Activated T-cell treated with anti-CD3 and anti-CD28 coated beads, Interleukin-2, amount 50 U/mL, for 48 hours (primary cell): ENCODE results near the gene OTUD1.
"Not testable (repeated sequence)": the region's sequence is repeated elsewhere in the genome, so short reads cannot be mapped to it uniquely, and the experiment has no call there.

ENCODE experiments used
- DNase-seq, 2 experiments: peaks; one replicate each; pipeline ENCODE4 v3.0.0-alpha.2; 2020

OTUD1 gene, protein sequence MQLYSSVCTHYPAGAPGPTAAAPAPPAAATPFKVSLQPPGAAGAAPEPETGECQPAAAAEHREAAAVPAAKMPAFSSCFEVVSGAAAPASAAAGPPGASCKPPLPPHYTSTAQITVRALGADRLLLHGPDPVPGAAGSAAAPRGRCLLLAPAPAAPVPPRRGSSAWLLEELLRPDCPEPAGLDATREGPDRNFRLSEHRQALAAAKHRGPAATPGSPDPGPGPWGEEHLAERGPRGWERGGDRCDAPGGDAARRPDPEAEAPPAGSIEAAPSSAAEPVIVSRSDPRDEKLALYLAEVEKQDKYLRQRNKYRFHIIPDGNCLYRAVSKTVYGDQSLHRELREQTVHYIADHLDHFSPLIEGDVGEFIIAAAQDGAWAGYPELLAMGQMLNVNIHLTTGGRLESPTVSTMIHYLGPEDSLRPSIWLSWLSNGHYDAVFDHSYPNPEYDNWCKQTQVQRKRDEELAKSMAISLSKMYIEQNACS

DNA sequence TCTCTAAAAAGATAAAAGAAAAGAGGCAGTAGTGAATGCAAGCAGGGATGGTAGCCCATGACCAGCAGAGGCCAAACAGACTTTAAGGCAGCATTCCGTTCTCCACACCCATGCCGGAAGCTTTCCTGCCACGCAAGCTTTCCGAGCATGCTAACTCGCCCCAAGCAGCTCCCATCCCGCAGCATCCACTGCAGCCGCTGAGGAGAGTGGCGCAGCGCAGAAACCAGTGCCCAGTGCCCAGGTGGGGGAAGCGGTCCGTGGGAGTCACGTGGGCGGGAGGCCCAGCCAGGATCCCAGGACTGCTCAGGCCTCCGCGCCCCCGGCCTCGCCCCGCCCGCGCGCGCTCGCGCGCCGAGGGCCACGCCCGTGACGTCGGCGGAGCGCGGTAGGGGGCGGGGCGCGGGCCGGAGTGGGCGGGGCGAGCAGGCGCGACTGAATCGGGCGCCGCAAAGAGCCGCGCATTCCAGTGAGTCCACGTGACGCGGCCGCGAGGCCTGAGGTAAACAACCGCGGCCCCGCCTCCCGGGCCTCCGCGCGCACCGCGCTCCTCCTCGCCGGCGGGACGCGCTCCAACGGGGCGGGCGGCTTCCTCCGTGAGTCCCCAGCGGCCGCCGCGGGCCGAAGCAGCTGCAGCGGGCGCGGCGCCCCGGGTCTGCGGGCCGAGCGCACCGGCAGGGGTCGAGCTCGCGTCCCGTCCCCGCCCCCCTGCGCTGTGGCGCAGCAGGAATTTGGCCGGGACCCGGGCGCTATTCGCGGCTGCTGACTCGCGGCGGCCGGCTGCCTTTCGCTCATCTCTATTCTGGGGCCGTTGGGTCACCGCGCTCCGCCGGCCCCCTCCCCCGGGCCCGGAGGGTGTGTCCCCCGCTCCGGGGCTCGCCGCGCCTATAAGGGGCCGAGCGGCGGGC is at the start of gene OTUD1:
Gene OTUD1 (plus strand): TSS at position 529 of the 905 bp plus-strand sequence. CDS start 383 bp downstream, outside the sequence.
- DNase-seq: peak; percentile 93 to 94

DNA sequence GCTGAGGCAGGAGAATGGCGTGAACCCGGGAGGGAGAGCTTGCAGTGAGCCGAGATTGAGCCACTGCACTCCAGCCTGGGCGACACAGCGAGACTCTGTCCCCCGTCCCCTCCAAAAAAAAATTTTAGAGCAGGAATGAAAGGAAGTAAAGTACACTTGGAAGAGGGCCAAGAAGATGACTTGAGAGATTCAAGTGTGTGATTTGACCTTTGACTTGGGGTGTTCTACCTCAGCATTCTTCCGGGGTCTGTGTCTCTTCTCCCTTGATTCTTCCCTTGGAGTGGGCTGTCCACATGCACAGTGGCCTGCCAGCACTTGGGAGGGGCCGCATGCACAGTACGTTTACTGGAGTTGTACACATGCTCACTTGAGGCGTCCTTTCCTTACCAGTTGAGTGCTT is 48.5 kb upstream of the OTUD1 start:
- DNase-seq: not testable (repeated sequence)

DNA sequence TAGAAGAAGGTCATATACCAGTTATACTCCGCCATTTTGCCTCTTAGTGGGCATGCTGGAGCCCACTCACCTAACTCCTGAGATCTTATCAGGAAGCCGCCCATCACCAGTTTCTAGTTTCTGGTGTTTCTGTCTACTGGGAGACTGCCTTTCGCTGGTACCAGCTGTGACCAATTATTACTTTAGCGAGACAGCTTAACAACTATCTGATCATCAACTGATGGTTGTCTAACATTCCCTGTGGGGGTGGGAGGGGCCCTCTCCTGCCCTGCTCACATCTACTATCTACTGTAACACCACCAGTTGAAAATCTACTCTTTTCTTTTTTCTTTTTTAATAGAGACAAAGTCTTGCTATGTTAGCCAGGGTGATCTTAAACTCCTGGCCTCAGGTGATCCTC is 48.1 kb upstream of the OTUD1 start:
- no peak for DNase-seq

DNA sequence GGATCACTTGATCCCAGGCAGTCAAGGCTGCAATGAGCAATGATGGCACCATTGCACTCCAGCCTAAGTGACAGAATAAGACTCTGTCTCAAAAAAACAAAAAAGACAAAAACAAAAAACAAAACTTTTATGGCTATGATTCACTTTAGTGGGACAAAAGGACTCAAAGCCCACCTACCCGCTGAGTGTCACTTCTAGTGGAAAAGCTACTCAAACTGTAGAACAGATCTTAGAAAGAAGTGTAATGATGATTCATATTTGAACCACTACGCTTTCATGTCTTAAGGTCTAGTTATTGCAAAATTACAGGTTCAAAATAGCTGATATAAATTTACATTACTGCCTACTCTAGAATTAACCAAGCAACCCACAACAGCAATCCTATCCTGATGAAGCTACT is 47.1 kb upstream of the OTUD1 start:
- peak; percentile 26 to 32 for DNase-seq

DNA sequence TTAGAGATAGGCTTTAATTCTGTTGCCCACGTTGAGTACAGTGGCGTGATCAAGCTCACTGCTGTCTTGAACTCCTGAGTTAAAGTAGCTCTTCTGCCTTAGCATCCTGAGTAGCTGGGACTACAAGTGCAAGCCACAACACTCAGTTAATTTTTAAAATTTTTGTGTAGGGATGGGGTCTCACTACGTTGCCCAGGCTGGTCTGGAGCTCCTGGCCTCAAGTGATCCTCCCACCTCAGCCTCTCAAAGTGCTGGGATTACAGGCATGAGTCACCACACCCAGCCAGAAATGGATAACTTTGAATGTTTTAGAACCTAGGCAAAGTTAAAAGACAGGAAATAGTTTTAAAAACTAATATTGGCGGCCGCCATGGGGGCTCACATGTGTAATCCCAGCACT is 43.9 kb upstream of the OTUD1 start:
- no peak for DNase-seq

DNA sequence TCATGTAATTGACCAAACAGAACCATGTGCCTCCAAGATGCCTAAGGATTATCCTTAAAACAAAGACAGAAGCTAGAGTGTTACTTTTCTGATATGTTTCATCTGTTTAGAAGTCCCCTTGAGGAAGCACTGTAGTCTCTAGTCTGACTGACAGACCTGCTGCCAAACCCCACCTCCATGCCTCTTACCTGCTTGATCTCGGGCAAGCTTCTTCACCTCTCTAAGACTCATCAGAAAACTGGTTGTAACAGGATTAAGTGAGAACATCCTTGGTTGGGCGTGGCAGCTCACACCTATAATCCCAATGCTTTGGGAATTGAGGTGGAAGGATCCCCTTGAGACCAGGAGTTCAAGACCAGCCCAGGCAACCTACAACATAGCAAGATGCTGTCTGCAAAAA is 42.2 kb upstream of the OTUD1 start:
- no peak for DNase-seq

DNA sequence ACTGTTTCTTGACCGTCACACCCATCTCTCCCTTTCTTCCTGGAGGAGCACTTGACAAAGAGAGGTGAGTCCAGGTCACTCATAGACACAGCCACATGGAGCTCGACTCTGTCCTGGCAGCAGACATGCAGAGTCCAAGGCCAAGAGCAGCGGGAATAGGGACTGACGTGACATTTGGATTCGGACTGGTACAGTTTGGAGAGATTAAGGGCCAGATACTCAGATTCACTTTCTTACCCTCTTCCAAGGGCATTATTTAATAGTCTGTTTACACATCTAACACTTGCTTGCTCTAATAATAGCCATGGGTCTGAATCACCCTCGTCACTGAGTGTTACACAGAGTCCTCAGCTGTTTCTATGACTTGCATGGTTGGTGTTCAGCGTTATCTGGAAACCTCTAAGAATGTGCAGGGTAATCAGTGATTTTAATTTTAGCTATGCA is 39.2 kb upstream of the OTUD1 start:
- DNase-seq: no peak

DNA sequence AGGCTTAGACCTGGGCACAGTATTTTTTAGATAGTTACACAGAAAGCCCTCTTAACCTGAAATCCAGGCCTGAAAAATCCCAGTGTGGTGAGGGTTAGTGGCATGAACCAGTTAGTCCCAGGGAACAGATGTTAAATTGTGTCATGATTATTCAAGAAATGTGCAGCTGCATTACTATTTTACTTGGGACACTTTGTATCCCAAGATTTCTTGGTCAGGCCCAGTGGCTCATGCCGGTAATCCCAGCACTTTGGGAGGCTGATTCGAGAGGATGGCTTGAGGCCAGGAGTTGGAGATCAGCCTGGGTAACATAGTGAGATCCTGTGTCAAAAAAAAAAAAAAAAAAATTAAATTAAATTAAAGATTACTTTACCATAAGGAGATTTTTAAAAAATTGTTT is 36.0 kb upstream of the OTUD1 start:
- no peak for DNase-seq

DNA sequence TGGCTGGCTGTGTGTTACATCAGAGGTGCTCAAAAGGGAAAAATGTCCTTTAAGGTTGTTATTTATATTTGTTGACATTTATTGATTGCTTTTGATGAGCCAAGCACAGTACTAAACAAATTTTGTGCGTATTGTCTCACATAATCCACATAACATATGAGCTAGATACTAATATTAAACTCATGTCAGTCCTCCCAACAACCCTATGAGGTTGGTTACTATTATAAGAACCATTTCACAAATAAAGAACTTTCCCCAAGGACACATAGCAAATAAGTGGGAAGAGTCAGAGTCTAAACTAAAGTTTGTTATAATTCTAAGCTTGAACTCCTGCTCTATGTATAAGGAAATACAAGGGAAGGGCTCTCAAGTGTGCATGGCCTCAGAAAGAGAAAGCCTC is 35.6 kb upstream of the OTUD1 start:
- no peak for DNase-seq

DNA sequence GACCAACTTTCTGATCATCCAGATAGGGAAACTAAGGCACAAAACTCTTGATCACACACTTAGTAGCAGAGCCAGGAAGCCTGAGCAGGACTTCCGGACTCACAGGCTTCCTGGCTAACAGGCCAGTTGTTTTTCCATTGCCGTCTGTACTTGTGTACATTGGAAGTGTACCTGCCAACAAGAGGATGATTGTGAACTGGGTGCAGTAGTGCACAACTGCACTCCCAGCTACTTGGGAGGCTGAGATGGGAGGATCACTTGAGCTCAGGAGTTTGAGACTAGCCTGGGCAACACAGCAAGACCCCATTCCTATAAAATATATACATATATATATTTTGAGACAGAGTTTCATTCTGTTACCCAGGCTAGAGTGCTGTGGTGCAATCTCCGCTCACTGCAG is 35.2 kb upstream of the OTUD1 start:
- no peak for DNase-seq

DNA sequence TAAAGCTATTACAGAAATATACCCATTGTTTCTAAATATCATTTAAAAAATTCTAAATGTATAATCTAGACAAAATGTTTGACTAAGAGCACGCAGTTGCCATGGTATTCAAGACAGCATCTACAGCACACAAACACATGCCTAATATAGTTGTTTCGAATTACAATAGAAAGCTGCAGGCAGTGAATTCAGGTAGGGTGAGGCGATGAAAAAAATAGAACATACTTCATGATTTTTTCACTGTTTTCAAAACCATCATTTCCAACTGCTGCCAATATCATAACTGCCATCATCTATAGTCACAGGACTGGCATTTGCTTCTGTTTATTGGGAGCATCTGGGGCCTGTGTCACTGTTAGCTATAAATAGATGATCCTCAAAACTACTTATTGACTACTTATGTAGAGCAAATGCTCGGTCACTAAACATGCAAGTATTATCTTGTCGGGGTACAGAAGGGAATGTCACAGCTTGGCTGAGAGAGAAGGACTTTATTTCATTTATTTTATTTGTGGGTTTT is 34.4 kb upstream of the OTUD1 start:
- DNase-seq: no peak

DNA sequence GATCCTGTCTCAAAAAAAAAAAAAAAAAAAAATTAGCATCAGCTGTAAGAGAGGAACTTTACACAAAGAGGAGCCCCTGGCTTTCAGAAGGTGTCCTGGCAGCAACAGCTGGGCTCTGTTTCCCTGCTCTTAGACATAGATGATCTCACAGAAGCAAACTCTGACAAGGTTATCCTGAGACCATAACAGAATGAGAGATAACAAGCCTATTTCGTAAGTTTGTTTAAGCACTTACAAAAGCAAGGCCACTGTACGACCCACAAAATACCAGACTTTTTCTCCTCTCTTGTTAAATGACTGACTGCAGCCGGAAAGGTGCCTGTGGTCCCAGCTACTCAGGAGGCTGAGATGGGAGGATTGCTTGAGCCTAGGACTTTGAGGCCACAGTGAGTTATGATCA is 33.3 kb upstream of the OTUD1 start:
- no peak for DNase-seq

DNA sequence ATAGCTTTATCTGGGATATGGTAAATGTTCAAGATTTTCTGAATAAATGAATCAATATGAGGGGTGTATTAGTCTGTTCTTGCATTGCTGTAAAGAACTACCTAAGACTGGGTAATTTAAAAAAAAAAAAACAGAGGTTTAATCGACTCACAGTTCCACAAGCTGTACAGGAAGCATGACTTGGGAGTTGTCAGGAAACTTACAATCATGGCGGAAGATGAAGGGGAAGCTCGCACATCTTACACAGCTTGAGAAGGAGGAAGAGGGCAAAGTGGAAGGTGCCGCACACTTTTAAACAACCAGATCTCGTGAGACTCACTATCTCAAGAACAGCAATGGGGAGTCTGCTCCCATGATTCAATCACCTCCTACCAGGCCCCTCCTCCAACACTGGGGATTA is 32.5 kb upstream of the OTUD1 start:
- DNase-seq: no peak

DNA sequence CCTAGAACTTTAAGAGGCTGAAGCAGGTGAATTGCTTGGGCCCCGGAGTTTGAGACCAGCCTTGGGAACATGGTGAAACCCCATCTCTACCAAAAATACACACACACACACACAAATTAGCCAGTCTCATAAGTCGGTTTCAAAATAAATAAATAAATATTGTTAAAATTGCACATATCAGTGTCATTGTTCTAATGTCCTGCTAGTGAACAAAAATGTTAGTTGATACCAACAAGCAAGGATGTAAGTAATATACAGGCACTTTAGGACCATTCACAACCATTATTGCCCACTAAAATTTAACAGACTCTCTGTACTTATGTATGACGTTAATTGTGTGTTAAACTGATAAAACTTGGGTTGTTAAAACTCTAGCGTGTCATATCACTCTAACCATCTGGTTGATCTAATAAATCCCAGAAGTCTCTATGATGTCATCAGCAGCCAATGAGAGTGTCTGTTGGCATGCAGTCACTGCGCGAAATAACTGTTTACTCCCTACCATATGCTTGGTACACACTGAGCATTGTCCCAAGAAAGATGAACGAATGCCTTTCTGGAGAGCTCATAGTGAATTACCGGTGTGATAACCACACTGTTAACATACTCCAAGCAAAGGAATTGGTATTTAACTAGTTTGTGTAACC is 30.4 kb upstream of the OTUD1 start:
- no peak for DNase-seq

DNA sequence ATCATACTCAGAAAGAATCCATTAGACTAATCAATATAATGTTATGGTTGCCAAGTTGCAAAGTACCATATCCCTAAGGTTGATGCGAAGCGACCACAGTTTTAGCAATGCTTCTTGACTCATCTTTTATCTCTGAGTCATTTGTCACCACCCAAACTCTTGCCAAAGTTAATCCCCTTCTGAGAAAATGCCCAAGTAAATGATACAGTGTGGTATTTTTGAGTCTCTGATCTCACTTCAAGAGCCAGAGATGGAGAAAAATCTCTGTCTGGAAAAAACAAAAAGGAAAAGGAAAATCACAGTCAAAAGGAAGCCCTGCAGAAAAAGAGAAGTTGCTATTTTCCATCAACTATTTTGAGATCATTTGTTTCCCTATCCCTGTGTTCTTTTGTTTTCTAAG is 26.7 kb upstream of the OTUD1 start:
- DNase-seq: no peak

DNA sequence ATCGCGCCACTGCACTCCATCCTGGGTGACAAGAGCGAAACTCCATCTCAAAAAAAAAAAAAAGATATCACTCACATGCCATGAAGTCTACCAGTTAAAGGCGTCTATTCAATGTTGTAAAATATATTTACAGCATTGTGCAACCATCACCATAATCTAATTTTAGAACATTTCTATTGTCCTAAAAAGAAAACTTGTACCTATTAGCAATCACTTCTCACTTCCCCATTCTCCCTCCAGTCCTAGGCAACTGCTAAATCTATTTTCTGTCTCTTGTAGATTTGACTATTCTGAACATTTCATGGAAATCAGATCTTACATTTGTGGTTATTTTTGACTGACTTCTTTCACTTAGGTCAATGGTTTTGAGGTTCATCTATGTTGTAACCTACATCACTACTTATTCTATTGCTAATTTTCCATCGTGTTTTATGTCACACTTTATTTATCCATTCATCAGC is 25.2 kb upstream of the OTUD1 start:
- DNase-seq: no peak

DNA sequence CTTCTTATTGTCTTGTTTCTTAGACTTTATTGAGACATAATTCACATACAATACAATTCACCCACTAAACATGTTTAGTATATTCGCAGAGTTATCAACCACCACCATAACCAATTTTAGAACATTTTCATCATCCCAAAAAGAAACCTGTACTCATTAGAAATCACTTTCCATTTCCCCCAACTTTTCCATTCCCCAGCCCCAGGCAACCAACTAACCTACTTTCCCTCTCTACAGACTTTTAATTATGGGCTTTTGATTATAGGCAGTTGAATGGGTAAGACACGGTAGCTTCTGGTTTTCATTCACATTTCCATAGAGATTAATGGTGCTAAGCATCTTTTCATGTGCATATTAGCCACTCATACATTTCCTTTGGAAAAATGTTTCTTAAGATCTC is 24.2 kb upstream of the OTUD1 start:
- no peak for DNase-seq

DNA sequence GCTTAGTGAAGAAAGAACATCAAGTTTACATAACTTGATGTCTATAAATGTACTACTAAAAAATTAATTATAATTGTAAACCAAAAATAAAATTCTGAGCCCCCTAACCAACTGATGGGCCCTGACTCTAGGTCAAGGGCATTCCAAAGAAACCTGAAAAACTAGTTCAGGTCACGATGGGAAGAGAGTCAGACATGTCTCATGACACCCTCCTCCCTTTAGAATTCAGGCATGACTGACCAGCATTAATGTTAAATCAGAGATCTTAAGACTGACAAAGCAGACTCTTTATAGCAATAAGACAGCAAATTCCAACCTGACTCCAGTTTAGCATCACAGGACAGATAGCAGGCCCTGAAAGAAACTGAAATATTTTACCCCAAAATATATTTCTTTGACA is 21.6 kb upstream of the OTUD1 start:
- DNase-seq: no peak

DNA sequence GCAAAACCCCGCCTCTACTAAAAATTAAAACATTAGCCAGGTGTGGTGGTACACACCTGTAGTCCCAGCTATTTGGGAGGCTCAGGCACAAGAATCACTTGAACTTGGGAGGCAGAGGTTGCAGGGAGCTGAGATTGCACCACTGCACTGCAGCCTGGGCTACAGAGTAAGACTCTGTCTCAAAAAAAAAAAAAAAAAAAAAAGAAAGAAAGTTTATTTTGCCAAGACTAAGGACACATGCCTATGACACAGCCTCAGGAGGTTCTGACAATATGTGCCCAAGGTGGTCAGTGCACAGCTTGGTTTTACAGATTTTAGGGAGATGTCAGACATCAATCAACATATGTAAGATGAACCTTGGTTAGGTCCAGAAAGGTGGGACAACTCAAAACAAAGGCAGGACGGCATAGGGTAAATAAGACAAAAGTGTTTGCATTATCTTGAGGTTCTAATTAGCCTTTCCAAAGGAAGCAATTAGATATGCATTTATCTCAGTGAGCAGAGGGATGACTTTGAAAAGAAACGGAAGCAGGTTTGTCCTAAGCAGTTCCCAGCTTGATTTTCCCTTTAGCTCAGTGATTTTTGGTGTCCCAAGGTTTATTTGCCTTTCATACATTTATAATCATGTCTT is 20.7 kb upstream of the OTUD1 start:
- DNase-seq: no peak

DNA sequence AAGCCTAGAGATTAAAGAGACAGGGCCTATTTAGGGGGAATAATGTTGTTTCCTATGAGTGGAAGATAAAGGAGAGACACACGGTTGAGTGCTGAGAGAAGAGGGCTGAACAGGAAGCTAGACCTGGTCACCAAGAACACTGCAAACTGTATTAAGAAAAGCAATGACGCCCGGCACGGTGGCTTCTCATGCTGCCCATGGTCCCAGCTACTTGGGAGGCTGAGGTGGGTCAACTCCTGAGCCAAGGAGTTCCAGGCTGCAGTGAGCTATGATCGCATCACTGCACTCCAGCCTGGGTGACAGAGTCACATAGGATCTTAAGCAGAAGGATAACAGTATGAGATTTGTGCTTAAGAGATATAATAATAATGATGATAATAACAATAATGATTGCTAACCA is 19.7 kb upstream of the OTUD1 start:
- no peak for DNase-seq

DNA sequence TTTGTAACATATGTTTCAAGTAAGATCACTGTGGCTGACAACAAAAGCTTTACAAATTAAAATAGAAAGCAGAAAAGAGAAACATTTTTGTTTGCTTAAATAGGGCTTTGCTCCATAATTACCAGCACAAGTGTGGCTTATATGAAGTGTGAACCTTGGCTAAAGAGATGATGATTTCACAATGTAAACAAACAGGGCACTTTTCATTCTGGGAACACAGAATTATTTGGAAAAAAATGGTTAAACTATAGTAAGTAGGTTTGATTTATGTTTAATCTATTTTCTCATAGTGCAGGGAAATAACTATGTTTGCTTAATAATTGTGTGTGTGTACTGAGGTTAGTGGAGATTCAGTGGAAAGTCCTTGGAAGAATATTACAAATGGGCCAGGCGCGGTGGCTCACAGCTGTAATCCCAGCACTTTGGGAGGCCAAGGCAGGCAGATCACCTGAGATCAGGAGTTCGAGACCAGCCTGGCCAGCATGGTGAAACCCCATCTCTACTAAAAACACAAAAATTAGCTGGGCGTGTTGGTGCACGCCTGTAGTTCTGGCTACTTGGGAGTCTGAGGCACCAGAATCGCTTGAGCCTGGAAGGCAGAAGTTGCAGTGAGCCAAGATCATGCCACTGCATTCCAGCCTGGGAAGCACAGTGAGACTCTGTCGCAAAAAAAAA is 19.1 kb upstream of the OTUD1 start:
- DNase-seq: no peak

DNA sequence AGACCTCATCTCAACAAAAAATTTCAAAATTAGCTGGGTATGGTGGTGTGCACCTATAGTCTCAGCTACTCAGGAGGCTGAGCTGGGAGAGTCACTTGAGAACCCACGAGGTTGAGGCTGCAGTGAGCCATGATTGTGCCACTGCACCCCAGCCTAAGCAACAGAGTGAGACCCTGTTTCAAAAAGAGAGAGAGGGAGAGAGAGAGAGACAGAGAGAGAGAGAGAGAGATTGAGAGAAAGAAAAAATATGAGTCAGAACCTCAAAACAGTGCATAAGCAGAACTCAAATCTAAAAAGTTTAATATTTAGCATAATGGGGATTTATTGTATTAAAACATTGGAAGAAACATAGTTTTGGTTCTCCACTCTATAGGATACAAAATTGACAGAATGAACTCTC is 17.5 kb upstream of the OTUD1 start:
- no peak for DNase-seq
